ENCODE results near the gene COL8A1. TPM values are rescaled to one million over a fixed set of nuclear protein-coding genes. Genes with fewer than 3 reads are reported as not detected.

The COL8A1 gene
- total RNA-seq, 2 donors from 2014 or later: 0.10 TPM; not detected in 1

- Mint-ChIP-seq H3K27ac (no peak overlapping the region), H3K27me3 (ENCODE audit: low read depth) (no peaks in the 10 kb centered on the region), H3K4me3 (no peak overlapping the region), H3K4me1 (ENCODE audit: low read depth) (peaks cover 8% of the 10 kb centered on the region), H3K36me3 (ENCODE audit: insufficient read depth in 2 of 2) (no peaks in the 10 kb centered on the region), H3K9me3 (peaks cover 0 to 7% of the 10 kb centered on the region in 2 donors)
- DNase-seq (no peak), ATAC-seq (replicated peaks in 1 of 2) (no peak)
Observed at GRCh38 chr3:99626417-99626788, 12.0 kb upstream of the COL8A1 start.

GRCh38 chr3:99627062-99627826, 11.2 kb upstream of the COL8A1 start:
- Mint-ChIP-seq H3K27ac (no peak overlapping the region), H3K9me3 (peaks cover 0 to 6% of the 10 kb centered on the region in 2 donors), H3K36me3 (ENCODE audit: insufficient read depth in 2 of 2) (no peaks in the 10 kb centered on the region), H3K4me1 (ENCODE audit: low read depth) (peaks cover 8% of the 10 kb centered on the region), H3K4me3 (no peak overlapping the region), H3K27me3 (ENCODE audit: low read depth) (peaks cover 5% of the 10 kb centered on the region)
- ATAC-seq (replicated peaks in 1 of 2): peak; percentile 51 to 65
- peak in 1 of 2 donors; percentile 2 for DNase-seq

GRCh38 chr3:99630815-99631214, 7.6 kb upstream of the COL8A1 start:
- no peak for ATAC-seq (replicated peaks in 1 of 2)
- no peaks in the 10 kb centered on the region for H3K9me3 Mint-ChIP-seq
- H3K4me1 Mint-ChIP-seq (ENCODE audit: low read depth): peaks cover 8% of the 10 kb centered on the region
- DNase-seq: no peak
- no peak overlapping the region for H3K4me3 Mint-ChIP-seq
- H3K27me3 Mint-ChIP-seq (ENCODE audit: low read depth): peaks cover 36% of the 10 kb centered on the region
- no peaks in the 10 kb centered on the region for H3K36me3 Mint-ChIP-seq (ENCODE audit: insufficient read depth in 2 of 2)
- H3K27ac Mint-ChIP-seq: no peak overlapping the region

GRCh38 chr3:99633887-99634558, 4.4 kb upstream of the COL8A1 start:
- Mint-ChIP-seq H3K9me3 (no peaks in the 10 kb centered on the region), H3K4me1 (ENCODE audit: low read depth) (peaks cover 22% of the 10 kb centered on the region), H3K4me3 (no peak overlapping the region), H3K36me3 (ENCODE audit: insufficient read depth in 2 of 2) (peaks cover 1 to 4% of the 10 kb centered on the region in 2 donors), H3K27ac (no peak overlapping the region), H3K27me3 (ENCODE audit: low read depth) (peaks cover 58% of the 10 kb centered on the region)
- ATAC-seq (replicated peaks in 1 of 2): no peak
- no peak for DNase-seq

- ATAC-seq (replicated peaks in 1 of 2): no peak
Observed at GRCh38 chr3:99634881-99635280, 3.5 kb upstream of the COL8A1 start.

GRCh38 chr3:99635348-99635747, 3.0 kb upstream of the COL8A1 start:
- peaks cover 70% of the 10 kb centered on the region for H3K27me3 Mint-ChIP-seq (ENCODE audit: low read depth)
- H3K9me3 Mint-ChIP-seq: no peaks in the 10 kb centered on the region
- ATAC-seq (replicated peaks in 1 of 2): no peak
- peaks cover 1 to 4% of the 10 kb centered on the region in 2 donors for H3K36me3 Mint-ChIP-seq (ENCODE audit: insufficient read depth in 2 of 2)
- no peak overlapping the region for H3K4me3 Mint-ChIP-seq
- H3K27ac Mint-ChIP-seq: no peak overlapping the region
- peaks cover 22% of the 10 kb centered on the region for H3K4me1 Mint-ChIP-seq (ENCODE audit: low read depth)
- DNase-seq: no peak

More at GRCh38 chr3:99634881-99635280, 3.5 kb upstream of the COL8A1 start:
- Mint-ChIP-seq H3K4me1 (ENCODE audit: low read depth) (peaks cover 22% of the 10 kb centered on the region), H3K9me3 (no peaks in the 10 kb centered on the region), H3K27ac (no peak overlapping the region), H3K27me3 (ENCODE audit: low read depth) (peaks cover 66% of the 10 kb centered on the region), H3K4me3 (no peak overlapping the region), H3K36me3 (ENCODE audit: insufficient read depth in 2 of 2) (peaks cover 1 to 4% of the 10 kb centered on the region in 2 donors)
- no peak for DNase-seq

GRCh38 chr3:99637016-99637367, 1.4 kb upstream of the COL8A1 start:
- Mint-ChIP-seq H3K36me3 (ENCODE audit: insufficient read depth in 2 of 2) (peaks cover 1 to 4% of the 10 kb centered on the region in 2 donors), H3K4me3 (peak overlapping the region; percentile 67 to 82), H3K27me3 (ENCODE audit: low read depth) (peaks cover 84% of the 10 kb centered on the region), H3K4me1 (ENCODE audit: low read depth) (peaks cover 22% of the 10 kb centered on the region), H3K27ac (no peak overlapping the region), H3K9me3 (no peaks in the 10 kb centered on the region)
- DNase-seq (peak in 1 of 2 donors; percentile 4), ATAC-seq (replicated peaks in 1 of 2) (peak; percentile 62 to 69)

GRCh38 chr3:99637368-99638111, 854 bp upstream of the COL8A1 start:
- peak overlapping the region; percentile 67 to 82 for H3K4me3 Mint-ChIP-seq
- H3K27me3 Mint-ChIP-seq (ENCODE audit: low read depth): peaks cover 81% of the 10 kb centered on the region
- H3K9me3 Mint-ChIP-seq: no peaks in the 10 kb centered on the region
- peaks cover 22% of the 10 kb centered on the region for H3K4me1 Mint-ChIP-seq (ENCODE audit: low read depth)
- ATAC-seq (replicated peaks in 1 of 2) (peak; percentile 77 to 83), DNase-seq (peak in 1 of 2 donors; percentile 2)
- H3K36me3 Mint-ChIP-seq (ENCODE audit: insufficient read depth in 2 of 2): peaks cover 1 to 4% of the 10 kb centered on the region in 2 donors
- no peak overlapping the region for H3K27ac Mint-ChIP-seq

GRCh38 chr3:99639579-99639978, 1.2 kb downstream of the COL8A1 start:
- DNase-seq (no peak), ATAC-seq (replicated peaks in 1 of 2) (no peak)
- H3K4me1 Mint-ChIP-seq (ENCODE audit: low read depth): peaks cover 22% of the 10 kb centered on the region
- peaks cover 1 to 4% of the 10 kb centered on the region in 2 donors for H3K36me3 Mint-ChIP-seq (ENCODE audit: insufficient read depth in 2 of 2)
- H3K27me3 Mint-ChIP-seq (ENCODE audit: low read depth): peaks cover 66% of the 10 kb centered on the region
- no peak overlapping the region for H3K27ac Mint-ChIP-seq
- no peak overlapping the region for H3K4me3 Mint-ChIP-seq
- no peaks in the 10 kb centered on the region for H3K9me3 Mint-ChIP-seq

- Mint-ChIP-seq H3K27ac (no peak overlapping the region), H3K4me3 (no peak overlapping the region), H3K9me3 (no peaks in the 10 kb centered on the region), H3K27me3 (ENCODE audit: low read depth) (peaks cover 58% of the 10 kb centered on the region), H3K4me1 (ENCODE audit: low read depth) (peaks cover 22% of the 10 kb centered on the region), H3K36me3 (ENCODE audit: insufficient read depth in 2 of 2) (peaks cover 1 to 4% of the 10 kb centered on the region in 2 donors)
- ATAC-seq (replicated peaks in 1 of 2) (no peak), DNase-seq (no peak)
Observed at GRCh38 chr3:99640214-99640851, 1.9 kb downstream of the COL8A1 start.

GRCh38 chr3:99641480-99641879, 3.1 kb downstream of the COL8A1 start:
- Mint-ChIP-seq H3K9me3 (no peaks in the 10 kb centered on the region), H3K4me3 (no peak overlapping the region), H3K27ac (no peak overlapping the region), H3K36me3 (ENCODE audit: insufficient read depth in 2 of 2) (peaks cover 1 to 4% of the 10 kb centered on the region in 2 donors), H3K4me1 (ENCODE audit: low read depth) (peaks cover 22% of the 10 kb centered on the region), H3K27me3 (ENCODE audit: low read depth) (peaks cover 50% of the 10 kb centered on the region)
- DNase-seq (no peak), ATAC-seq (replicated peaks in 1 of 2) (no peak)

GRCh38 chr3:99641982-99642381, 3.6 kb downstream of the COL8A1 start:
- no peaks in the 10 kb centered on the region for H3K9me3 Mint-ChIP-seq
- peaks cover 1 to 4% of the 10 kb centered on the region in 2 donors for H3K36me3 Mint-ChIP-seq (ENCODE audit: insufficient read depth in 2 of 2)
- peaks cover 19% of the 10 kb centered on the region for H3K4me1 Mint-ChIP-seq (ENCODE audit: low read depth)
- H3K27ac Mint-ChIP-seq: no peak overlapping the region
- no peak overlapping the region for H3K4me3 Mint-ChIP-seq
- peaks cover 50% of the 10 kb centered on the region for H3K27me3 Mint-ChIP-seq (ENCODE audit: low read depth)
- no peak for DNase-seq
- ATAC-seq (replicated peaks in 1 of 2): no peak

- no peak overlapping the region for H3K4me3 Mint-ChIP-seq
- no peaks in the 10 kb centered on the region for H3K4me1 Mint-ChIP-seq (ENCODE audit: low read depth)
- H3K36me3 Mint-ChIP-seq (ENCODE audit: insufficient read depth in 2 of 2): no peaks in the 10 kb centered on the region
- DNase-seq (no peak), ATAC-seq (replicated peaks in 1 of 2) (no peak)
- no peaks in the 10 kb centered on the region for H3K9me3 Mint-ChIP-seq
- peaks cover 46% of the 10 kb centered on the region for H3K27me3 Mint-ChIP-seq (ENCODE audit: low read depth)
- no peak overlapping the region for H3K27ac Mint-ChIP-seq
Observed at GRCh38 chr3:99644017-99644416, 5.6 kb downstream of the COL8A1 start.

Data from activated T-cell treated with anti-CD3 and anti-CD28 coated beads, Interleukin-2, amount 50 U/mL, for 72 hours (primary cell).